Measurements from ENCODE around the gene SETD1B. TPM values are rescaled to one million over a fixed set of nuclear protein-coding genes. Genes with fewer than 3 reads are reported as not detected.

Gene SETD1B
- total RNA-seq, 4 donors from 2014 or later, result 10.1 to 15.0 (median 11.6) TPM

GRCh38 chr12:121793440-121793837 lies 10.4 kb upstream of the SETD1B start, which contains the start of gene RHOF:
Gene RHOF, minus strand, starts transcription at chr12:121793688. Its CDS starts 55 bp downstream, at chr12:121793633.
- TF ChIP-seq POLR2A (IDR thresholded peaks at IDR 0.05) (no peak), CTCF (IDR thresholded peaks at IDR 0.05) (no peak)
- no peak for DNase-seq (ENCODE audit: low spot score in 2 of 2)
- H3K4me3 ChIP-seq (ENCODE audit: low read depth, poor library complexity, severe bottlenecking), result peak within 1 kb of the TSS; percentile 18
- intact Hi-C loops (cut with DNase I; ENCODE audit: low total_unique reads), result loop anchor here (5.0 kb wide), 1 partner anchor 91 kb away; no protein-coding TSS in a partner anchor
- WGBS, 2 donors, result 0 to 2% methylated on average over 2 to 18 of the region's 36 CpGs

- TF ChIP-seq POLR2A (IDR thresholded peaks at IDR 0.05) (no peak), CTCF (IDR thresholded peaks at IDR 0.05) (peak in 1 of 3 donors; percentile 98)
- peak; percentile 84 to 97 for DNase-seq (ENCODE audit: low spot score in 2 of 2)
- intact Hi-C loops (cut with DNase I; ENCODE audit: low total_unique reads), result loop anchor here (5.0 kb wide), 1 partner anchor 92 kb away; no protein-coding TSS in a partner anchor
- peak overlapping the region; percentile 18 for H3K4me3 ChIP-seq (ENCODE audit: low read depth, poor library complexity, severe bottlenecking)
- 0 to 1% methylated on average over 38 to 49 of the region's 59 CpGs for WGBS, 2 donors
These were observed 9.8 kb upstream of the SETD1B start for GRCh38 chr12:121793838-121794533.

GRCh38 chr12:121794534-121795033 lies 9.2 kb upstream of the SETD1B start:
- no peak for DNase-seq (ENCODE audit: low spot score in 2 of 2)
- intact Hi-C loops (cut with DNase I; ENCODE audit: low total_unique reads), result loop anchor here (5.0 kb wide), 1 partner anchor 92 kb away; no protein-coding TSS in a partner anchor
- TF ChIP-seq CTCF (IDR thresholded peaks at IDR 0.05) (no peak), POLR2A (IDR thresholded peaks at IDR 0.05) (no peak)
- no peak overlapping the region for H3K4me3 ChIP-seq (ENCODE audit: low read depth, poor library complexity, severe bottlenecking)
- 0 to 2% methylated on average over 10 to 13 of the region's 13 CpGs for WGBS, 2 donors

- 35 to 36% methylated on average over 14 to 15 of the region's 15 CpGs for WGBS, 2 donors
- no peak overlapping the region for H3K4me3 ChIP-seq (ENCODE audit: low read depth, poor library complexity, severe bottlenecking)
- peak; percentile 86 to 98 for DNase-seq (ENCODE audit: low spot score in 2 of 2)
- intact Hi-C loops (cut with DNase I; ENCODE audit: low total_unique reads), result no loop called here
- TF ChIP-seq CTCF (IDR thresholded peaks at IDR 0.05), result peak in 1 of 3 donors; percentile 95
- no peak for TF ChIP-seq POLR2A (IDR thresholded peaks at IDR 0.05)
These were observed 8.5 kb upstream of the SETD1B start for GRCh38 chr12:121795034-121795968.

GRCh38 chr12:121796855-121797751 lies 6.7 kb upstream of the SETD1B start:
- no peak overlapping the region for H3K4me3 ChIP-seq (ENCODE audit: low read depth, poor library complexity, severe bottlenecking)
- 15 to 17% methylated on average over 31 to 39 of the region's 39 CpGs for WGBS, 2 donors
- TF ChIP-seq CTCF (IDR thresholded peaks at IDR 0.05) (no peak), POLR2A (IDR thresholded peaks at IDR 0.05) (no peak)
- intact Hi-C loops (cut with DNase I; ENCODE audit: low total_unique reads), result no loop called here
- peak; percentile 89 to 98 for DNase-seq (ENCODE audit: low spot score in 2 of 2)
